Endothelial cell of umbilical vein (primary cell): ENCODE measurements around the gene ELMO1.

Experiments used
- CTCF ChIP-seq, 2 donors: IDR thresholded peaks; 1 replicate in 1 of 2; 2 replicates in 1 of 2; pipeline ENCODE4 v1.5.1; 2011; ENCODE audit warnings: low read length in 2 of 2, mild to moderate bottlenecking in 2 of 2, moderate library complexity in 2 of 2, control low read depth in 1 of 2, inconsistent platforms in 1 of 2, low read depth in 1 of 2; ENCODE audit not compliant: insufficient read depth in 1 of 2; ENCODE audit errors: extremely low read depth in 1 of 2
- EZH2 ChIP-seq: IDR thresholded peaks from 2 replicates; pipeline ENCODE4 v1.6.1; 2012; ENCODE audit warnings: borderline replicate concordance, low read depth, mild to moderate bottlenecking, moderate library complexity, low read length, inconsistent platforms; ENCODE audit not compliant: severe bottlenecking
- MYC ChIP-seq: IDR thresholded peaks from one replicate; pipeline ENCODE4 v1.6.1; 2011; ENCODE audit warnings: mild to moderate bottlenecking, low read depth, low read length
- POLR2A ChIP-seq: IDR thresholded peaks from 2 replicates; pipeline ENCODE4 v1.6.1; 2012; ENCODE audit warnings: low read depth, mild to moderate bottlenecking, control low read depth, low read length

- TF ChIP-seq CTCF (IDR thresholded peaks at IDR 0.05; ENCODE audit: extremely low read depth in 1 of 2, insufficient read depth in 1 of 2, low read depth in 1 of 2, low read length in 2 of 2) (no peak), EZH2 (no peak), MYC (no peak), POLR2A (no peak)
Measured at GRCh38 chr7:36910401-36910800, 538.3 kb downstream of the ELMO1 start.
